ENCODE data around the gene B3GNT8.
"Not testable (repeated sequence)": the region's sequence is repeated elsewhere in the genome, so short reads cannot be mapped to it uniquely, and the experiment has no call there.

B3GNT8 gene

DNA sequence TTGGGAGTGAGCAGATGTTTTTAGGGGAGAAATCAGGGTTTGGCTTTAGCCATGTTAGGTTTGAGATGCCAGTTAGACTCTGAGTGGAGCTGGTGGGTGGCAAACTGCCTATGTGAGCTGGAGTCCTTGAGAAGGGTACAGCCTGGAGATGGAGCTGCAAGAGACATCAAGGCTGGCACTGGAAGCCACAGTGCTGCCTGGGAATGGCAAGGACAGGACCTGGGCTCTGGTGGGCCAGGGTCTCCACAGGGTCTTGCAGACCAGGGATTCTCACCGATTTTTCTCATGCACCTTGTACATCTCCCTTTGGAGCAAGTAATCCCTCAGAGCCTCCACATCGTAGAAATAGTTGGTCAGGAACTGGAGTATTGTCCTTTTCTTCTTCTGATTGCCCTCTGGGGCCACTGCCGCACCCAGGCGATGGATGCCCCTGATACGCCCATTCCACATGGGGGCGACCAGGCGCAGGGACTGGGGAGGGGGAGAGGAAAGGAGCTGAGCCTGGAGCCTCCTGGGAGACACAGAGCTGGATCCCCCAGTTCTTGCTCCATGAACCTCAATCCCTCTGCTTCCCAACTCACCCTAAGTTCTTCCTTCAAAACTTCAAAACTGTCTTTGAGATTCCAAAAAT lies 10.9 kb upstream of the B3GNT8 start:
- no peak for DNase-seq (ENCODE audit: extremely low spot score, insufficient read length, low read depth)
- FAIRE-seq = no peak

- DNase-seq (ENCODE audit: extremely low spot score, insufficient read length, low read depth) (no peak), FAIRE-seq (no peak)
Observed at GRCh38 chr19:41436674-41436951, 9.4 kb upstream of the B3GNT8 start.

- FAIRE-seq (no peak), DNase-seq (ENCODE audit: extremely low spot score, insufficient read length, low read depth) (no peak)
Observed at GRCh38 chr19:41435936-41436673, 8.9 kb upstream of the B3GNT8 start.

DNA sequence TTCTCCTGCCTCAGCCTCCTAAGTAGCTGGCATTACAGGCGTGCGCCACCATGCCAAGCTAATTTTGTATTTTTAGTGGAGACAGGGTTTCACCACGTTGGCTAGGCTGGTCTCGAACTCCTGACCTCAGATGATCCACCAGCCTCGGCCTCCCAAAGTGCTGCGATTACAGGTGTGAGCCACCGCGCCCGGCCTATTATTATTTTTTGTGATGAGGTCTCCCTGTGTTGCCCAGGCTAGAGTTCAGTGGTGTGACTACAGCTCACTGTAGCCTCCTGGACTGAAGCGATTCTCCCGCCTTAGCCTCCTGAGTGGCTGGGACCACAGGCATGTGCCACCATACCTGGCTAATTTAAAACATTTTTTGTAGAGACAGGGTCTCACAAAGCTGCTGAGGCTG lies 8.2 kb upstream of the B3GNT8 start:
- not testable (repeated sequence) for FAIRE-seq

DNA sequence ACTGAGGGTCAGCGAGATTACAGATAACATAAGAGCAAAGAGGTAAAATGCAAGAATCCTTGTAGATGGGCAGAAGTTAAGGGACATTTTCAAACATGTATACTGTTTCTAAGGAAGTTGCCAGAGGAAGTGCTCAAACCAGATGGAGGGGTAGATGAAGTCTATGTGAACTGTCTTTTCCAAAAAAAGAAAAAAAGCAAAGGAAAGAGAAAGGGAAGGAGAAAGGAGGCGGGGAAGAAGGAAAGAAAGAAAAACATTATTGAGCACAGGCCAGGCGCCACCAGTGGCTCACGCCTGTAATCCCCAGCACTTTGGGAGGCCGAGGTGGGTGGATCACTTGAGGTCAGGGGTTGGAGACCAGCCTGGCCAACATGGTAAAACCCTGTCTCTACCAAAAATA lies 7.3 kb upstream of the B3GNT8 start:
- DNase-seq (ENCODE audit: extremely low spot score, insufficient read length, low read depth) = no peak
- FAIRE-seq = no peak

More for the DNA sequence above, 8.2 kb upstream of the B3GNT8 start:
- not testable (repeated sequence) for DNase-seq (ENCODE audit: extremely low spot score, insufficient read length, low read depth)

GRCh38 chr19:41433171-41433570 lies 6.0 kb upstream of the B3GNT8 start:
- FAIRE-seq (no peak), DNase-seq (ENCODE audit: extremely low spot score, insufficient read length, low read depth) (no peak)

- no peak for DNase-seq (ENCODE audit: extremely low spot score, insufficient read length, low read depth)
- FAIRE-seq = no peak
Observed at GRCh38 chr19:41431426-41432386, 4.5 kb upstream of the B3GNT8 start.

GRCh38 chr19:41430922-41431321 lies 3.7 kb upstream of the B3GNT8 start:
- FAIRE-seq = no peak
- no peak for DNase-seq (ENCODE audit: extremely low spot score, insufficient read length, low read depth)

- no peak for DNase-seq (ENCODE audit: extremely low spot score, insufficient read length, low read depth)
- FAIRE-seq = no peak
Observed at GRCh38 chr19:41428481-41428859, 1.3 kb upstream of the B3GNT8 start.

DNA sequence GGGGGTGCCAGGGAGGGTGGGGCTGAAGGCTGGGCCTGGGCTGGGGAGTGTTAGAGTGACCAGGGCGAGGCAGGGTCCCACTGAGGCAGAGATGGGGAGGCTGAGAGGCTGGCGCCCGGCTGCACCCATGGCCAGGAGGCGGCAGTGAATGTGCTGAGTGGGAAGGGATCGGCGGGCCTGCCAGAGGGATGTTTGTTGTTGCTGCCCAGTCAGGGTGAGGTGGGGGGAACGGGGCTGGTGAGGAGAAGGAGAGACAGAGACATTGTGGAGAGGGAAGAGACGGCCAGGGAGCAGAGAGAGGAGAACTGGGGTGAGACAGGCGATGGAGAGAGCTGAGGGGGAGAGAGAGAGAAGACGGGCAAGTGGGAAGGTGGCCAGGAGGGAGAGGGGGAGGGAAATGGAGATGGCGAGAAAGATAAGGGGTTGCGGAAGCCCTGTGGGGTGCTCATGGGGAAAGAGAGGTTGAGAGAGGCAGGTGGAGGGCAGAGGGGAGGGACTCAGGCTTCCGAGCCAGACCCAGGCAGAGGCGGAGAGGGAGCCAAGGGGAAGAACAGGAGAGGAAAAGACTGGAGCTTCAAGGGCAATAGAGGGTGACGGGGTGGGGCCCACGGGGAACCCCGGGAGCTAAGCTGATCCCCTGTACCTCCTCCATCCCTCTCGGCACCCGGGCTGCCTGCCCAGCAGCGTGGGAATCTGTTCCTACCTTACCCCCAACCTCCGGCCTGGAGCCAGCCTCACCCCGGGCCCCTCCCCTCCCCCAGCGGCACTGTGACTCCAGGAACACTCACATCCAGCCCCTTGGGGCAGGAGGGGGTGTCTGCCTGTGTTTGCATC lies 690 bp upstream of the B3GNT8 start:
- DNase-seq (ENCODE audit: extremely low spot score, insufficient read length, low read depth) = no peak
- FAIRE-seq = no peak

DNA sequence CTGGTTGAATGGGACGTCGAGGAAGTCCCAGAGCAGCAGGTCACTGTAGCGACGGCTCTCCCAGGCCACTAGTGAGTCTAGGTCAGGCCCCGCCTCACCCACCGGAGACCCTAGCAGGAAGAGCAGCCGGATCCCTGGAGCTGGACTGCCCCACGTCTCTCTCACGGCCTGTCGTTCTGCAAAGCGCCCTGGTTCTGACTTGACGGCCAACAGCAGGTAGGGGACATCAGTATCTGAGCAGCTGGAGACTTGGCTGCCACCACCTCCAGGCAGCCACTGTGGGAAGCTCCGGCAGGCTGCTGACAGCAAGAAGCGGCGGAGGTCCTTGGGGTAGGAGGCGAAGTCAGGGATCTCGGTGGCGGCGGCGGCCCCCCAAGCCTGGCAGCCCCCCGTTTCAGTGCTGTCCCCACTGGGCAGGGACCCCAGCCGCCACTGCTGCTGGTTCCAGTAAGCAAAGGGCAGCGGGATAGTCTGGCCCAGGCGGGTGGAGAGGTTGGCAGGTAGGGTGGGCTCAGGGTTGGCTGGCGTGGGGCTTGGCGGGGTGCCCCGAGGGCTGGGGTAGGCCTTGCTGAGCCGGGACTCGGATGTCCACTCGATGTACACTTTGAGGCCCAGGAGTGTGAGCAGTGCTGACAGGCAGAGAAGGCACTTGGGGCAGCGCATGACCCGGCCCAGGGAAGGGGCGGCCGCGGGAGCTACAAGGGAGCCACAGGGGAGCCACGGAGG lies 895 bp downstream of the B3GNT8 start:
- FAIRE-seq = no peak
- DNase-seq (ENCODE audit: extremely low spot score, insufficient read length, low read depth) = no peak

- DNase-seq (ENCODE audit: extremely low spot score, insufficient read length, low read depth) (no peak), FAIRE-seq (no peak)
Observed at GRCh38 chr19:41425174-41426115, 1.7 kb downstream of the B3GNT8 start.

- DNase-seq (ENCODE audit: extremely low spot score, insufficient read length, low read depth) (no peak), FAIRE-seq (no peak)
Observed at GRCh38 chr19:41424335-41425173, 2.6 kb downstream of the B3GNT8 start.

GRCh38 chr19:41422955-41423354 lies 4.2 kb downstream of the B3GNT8 start:
- no peak for DNase-seq (ENCODE audit: extremely low spot score, insufficient read length, low read depth)
- FAIRE-seq = no peak

- no peak for FAIRE-seq
- no peak for DNase-seq (ENCODE audit: extremely low spot score, insufficient read length, low read depth)
Observed at GRCh38 chr19:41422456-41422855, 4.7 kb downstream of the B3GNT8 start.

- no peak for FAIRE-seq
- no peak for DNase-seq (ENCODE audit: extremely low spot score, insufficient read length, low read depth)
Observed at GRCh38 chr19:41421973-41422372, 5.2 kb downstream of the B3GNT8 start.

DNA sequence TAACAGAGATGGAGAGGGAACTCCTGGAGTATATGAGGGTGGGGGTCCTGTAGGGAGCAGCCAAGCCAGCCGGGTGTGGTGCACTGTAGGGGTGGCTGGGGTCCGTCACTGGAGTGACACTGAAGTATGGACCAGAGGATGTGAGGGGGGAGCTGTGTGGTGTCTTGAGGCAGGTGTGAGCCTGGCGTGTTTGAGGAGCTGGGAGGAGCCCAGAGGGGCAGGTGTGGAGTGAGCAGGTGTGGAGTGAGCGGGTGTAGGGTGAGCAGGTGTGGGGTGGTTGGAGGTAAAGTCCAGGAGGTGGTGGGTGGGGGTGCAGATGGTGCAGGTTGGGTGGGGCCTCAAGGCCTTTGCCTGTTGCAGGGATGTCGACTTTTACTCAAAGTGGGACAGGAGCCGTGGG lies 5.9 kb downstream of the B3GNT8 start:
- DNase-seq (ENCODE audit: extremely low spot score, insufficient read length, low read depth) (no peak), FAIRE-seq (no peak)
